Fibroblast of peridontal ligament (primary cell): ENCODE measurements around the gene ITGB2.

Experiments
- DNase-seq: peaks from one replicate; pipeline ENCODE4 v3.0.0-alpha.2; 2010; ENCODE audit errors: extremely low read depth

The ITGB2 gene

DNA sequence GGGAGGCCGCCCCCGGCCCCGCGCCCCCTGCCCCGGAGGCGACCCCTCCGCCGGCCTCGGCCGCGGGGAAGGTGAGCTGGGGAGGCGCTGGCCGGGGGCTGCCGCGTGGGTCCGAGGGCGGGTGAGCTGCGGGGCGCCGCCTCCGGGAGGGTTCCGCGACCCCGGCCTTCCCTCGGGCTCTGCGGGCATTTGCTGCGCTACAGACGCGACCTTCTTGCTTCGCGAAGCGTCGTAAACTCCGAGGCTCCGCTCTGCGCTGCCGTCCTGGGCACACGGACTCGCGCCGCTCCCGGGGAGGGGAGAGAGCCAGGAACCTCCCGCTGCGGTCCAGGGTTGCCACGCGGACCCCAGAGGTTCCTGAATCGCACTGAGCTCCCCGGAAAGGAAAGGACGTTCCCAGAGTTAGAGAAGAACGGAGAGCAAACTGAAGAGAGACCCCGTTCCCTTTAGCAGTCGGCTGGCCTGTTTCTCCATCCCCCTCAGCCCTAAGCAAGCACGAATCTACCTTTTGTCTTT is 19.5 kb upstream of the ITGB2 start:
- DNase-seq, result no peak

GRCh38 chr21:44939532-44940115 is 18.9 kb upstream of the ITGB2 start, which contains the start of gene SLX9:
Gene SLX9 (plus strand): TSS chr21:44940029. CDS start chr21:44940058, 29 bp downstream.
- DNase-seq, result peak; percentile 68

DNA sequence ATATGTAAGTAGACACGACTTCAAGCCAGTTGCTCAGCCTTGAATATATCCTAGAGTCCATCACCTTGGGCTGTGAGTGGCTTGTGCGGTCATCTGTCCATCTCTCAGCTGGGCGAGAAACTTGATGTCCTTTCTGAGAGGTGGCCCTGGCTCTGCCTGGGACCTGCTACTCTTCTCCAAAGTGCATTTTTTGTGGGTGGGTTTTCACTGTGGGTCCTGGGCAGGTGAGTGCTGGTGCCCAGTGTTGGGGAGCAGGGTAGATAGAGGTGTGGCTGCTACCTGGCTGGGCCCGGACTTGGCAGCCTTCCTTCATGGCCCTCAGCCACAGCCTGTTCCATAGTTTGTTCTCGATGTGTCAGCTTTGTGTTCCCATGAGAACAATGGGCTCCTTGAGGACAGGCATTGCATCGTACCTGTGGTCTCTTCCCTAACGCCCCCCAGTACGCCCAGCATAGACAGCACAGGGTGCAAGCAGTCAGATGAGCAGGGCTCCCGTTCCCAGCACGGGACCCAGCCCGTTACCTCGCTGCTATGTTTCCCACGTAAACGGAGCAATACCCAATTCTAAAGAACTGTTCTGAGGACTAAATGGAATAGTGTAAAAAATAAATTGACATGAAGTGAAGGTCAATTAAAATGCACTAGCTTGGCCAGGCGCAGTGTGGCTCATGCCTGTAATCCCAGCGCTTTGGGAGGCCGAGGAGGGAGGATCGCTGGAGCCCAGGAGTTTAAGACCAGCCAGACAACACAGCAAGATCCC is 18.3 kb upstream of the ITGB2 start:
- DNase-seq, result no peak

GRCh38 chr21:44935533-44935927 is 14.8 kb upstream of the ITGB2 start:
- DNase-seq, result no peak

GRCh38 chr21:44934797-44935532 is 14.3 kb upstream of the ITGB2 start:
- no peak for DNase-seq

DNA sequence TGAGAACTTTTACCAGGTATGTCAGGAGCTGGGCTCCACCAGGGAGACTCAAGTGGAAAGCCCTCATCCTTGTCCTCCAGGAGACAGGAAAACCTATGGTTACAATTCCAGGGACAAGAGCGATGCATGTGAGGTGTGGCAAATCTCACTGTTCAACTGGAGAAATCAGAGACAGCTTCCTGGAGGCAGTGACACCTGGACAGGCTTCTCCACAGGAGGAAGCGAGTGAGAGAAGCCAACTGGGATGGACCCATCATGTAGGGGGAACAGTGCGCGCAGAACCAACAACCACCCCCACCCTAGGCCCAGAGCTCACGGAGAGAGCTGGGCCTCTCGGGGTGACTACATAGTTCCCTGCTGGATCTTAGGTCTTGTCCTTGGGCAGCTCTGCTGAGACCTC is 13.6 kb upstream of the ITGB2 start:
- DNase-seq, result no peak

- no peak for DNase-seq
Measured at GRCh38 chr21:44933918-44934260, 13.2 kb upstream of the ITGB2 start.

- no peak for DNase-seq
Measured at GRCh38 chr21:44933199-44933917, 12.7 kb upstream of the ITGB2 start.

- DNase-seq, result peak; percentile 6
Measured at GRCh38 chr21:44932408-44933181, 11.9 kb upstream of the ITGB2 start.

- no peak for DNase-seq
Measured at GRCh38 chr21:44931501-44932407, 11.1 kb upstream of the ITGB2 start.

GRCh38 chr21:44931137-44931500 is 10.4 kb upstream of the ITGB2 start:
- DNase-seq, result peak; percentile 34

- peak; percentile 8 for DNase-seq
Measured at GRCh38 chr21:44930543-44930981, 9.9 kb upstream of the ITGB2 start.

GRCh38 chr21:44929799-44930542 is 9.3 kb upstream of the ITGB2 start:
- DNase-seq, result no peak

- DNase-seq, result no peak
Measured at GRCh38 chr21:44929242-44929798, 8.6 kb upstream of the ITGB2 start.

DNA sequence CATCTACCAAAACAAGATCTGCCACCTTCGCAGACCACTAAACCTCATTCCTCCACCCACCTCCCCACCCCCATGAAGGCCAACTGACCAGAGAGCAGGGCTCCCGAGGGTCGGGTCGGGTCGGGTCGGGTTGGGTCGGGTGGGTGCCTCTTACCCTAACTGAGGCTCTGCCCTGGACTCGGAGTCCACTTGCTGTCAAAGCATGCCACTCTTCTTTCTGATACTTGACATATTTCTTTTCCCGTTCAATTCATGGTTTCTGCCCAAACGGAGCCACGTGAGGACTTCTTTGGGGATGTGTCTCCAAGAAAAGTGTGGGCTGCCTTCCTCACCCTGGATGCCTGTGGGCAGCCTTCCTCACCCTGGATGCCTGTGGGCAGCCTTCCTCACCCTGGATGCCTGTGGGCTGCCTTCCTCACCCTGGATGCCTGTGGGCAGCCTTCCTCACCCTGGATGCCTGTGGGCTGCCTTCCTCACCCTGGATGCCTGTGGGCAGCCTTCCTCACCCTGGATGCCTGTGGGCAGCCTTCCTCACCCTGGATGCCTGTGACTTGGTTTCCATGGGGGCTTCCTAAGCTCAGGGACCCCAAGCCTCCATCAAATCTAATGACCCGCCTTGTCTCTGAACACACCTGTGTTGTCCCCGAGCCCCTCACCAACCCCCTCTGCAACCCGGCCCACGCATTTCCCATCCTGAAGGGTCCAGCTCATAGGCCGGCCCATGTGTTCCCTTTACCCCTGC is 8.0 kb upstream of the ITGB2 start:
- peak; percentile 71 for DNase-seq

DNA sequence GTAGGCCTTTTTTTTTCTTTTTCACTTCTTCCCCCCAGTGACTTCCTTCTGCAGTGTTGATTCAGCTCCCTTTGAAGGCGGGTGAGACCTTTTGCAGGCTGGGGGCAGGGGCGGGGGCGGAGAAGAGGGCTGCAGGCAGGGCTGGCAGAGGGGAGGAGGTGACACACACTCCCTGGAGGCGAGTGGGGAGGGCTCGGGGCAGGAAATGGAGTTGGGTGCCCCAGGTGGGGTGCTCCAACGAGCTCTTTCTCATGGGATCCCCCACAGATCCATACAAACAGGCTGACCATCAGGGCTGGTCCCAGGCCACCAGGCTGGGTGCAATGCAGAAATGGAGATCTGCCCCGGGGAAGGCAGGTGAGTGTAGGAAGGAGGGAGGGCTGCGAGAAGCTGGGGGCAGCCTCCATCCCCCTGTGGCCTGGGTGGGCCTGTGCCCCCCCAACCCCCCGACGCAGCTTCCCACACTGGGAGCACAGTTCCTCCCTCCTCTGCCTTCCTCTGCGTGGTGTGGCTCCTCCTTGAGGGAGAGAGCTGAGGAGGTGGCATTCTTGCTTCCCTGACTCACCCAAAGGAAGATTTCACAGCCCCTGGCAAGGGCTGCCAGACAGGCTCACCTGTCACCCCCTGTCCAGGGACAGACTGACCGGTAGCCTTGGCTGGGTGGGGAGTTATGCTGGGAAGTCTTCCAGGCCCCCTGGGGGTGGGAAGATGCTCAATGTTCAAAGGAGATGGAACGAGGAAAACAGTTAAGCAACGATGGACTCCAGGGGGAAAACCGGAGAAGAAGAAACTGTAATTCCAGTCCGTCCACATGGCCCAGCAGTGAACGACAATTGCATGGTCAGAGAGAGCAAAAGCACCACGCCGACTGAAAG is 7.1 kb upstream of the ITGB2 start:
- peak; percentile 44 for DNase-seq

- DNase-seq, result no peak
Measured at GRCh38 chr21:44927259-44927586, 6.5 kb upstream of the ITGB2 start.
